ENCODE results near the gene PFDN1.

PFDN1 gene

DNA sequence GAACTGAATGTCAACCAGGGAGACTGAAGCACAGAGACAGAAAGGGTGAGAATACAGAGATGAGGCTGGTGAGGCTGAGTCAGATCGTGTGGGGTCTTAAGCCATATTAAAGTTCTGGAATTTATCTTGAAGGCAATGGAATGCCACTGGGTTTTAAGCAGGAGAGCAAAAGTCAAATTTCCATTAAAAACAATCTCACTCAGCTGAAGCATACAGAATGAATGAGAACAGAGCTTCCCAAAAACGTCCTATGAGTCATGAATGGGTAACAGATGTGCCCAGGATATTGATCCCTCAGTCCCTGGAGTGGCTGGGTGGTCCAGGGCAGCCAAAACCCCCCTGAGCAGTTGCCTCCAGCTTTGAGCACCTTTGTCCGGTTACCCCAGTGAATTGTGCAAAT is 44.9 kb downstream of the PFDN1 start:
- no peak for DNase-seq

DNA sequence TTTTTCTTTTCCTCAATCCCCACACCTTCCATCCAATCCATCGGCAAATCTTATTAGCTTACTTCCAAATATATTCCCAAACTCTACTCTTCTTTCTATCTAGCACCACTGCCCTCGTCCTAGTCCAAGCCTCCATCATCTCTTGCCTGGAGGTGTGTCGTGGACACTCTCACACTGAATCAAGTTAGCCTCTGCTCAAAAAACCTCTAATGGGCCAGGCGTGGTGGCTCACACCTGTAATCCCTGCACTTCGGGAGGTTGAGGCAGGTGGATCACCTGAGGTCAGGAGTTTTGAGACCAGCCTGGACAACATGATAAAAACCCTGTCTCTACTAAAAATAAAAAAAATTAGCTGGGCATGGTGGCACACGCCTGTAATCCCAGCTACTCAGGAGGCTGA is 46.2 kb downstream of the PFDN1 start:
- DNase-seq = no peak

DNA sequence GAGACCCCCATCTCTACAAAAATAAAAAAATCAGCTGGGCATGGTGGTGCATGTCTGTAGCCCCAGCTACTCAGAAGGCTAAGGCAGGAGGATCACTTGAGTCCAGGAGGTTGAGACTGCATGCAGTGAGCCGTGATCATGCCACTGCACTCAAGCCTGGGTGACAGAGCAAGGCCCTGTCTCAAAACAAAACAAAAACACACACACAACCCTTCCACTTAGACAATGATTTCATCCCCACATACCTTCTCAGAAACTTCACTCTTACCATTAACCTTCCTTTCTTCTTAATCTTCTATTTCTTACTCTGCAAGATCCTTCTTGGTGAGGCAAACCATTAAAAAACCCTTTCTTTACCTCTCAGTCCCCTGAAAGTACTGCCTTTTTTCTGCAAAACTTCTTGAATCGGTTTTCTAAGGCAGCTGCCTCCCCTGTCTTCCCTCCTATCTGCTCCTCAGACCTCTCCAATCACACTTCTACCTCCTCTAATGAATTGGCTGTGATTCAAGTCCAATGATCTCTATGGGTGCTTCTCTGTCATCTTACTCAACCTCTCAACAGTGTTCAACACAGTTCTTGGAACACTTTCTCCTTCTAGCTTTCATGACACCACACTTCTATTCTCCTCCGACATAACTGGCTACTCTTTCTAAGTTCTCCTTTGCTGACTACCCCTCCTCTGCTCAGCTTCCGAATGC is 47.3 kb downstream of the PFDN1 start:
- no peak for DNase-seq

- no peak for DNase-seq
Observed at GRCh38 chr5:140253985-140254384, 48.9 kb downstream of the PFDN1 start.

DNA sequence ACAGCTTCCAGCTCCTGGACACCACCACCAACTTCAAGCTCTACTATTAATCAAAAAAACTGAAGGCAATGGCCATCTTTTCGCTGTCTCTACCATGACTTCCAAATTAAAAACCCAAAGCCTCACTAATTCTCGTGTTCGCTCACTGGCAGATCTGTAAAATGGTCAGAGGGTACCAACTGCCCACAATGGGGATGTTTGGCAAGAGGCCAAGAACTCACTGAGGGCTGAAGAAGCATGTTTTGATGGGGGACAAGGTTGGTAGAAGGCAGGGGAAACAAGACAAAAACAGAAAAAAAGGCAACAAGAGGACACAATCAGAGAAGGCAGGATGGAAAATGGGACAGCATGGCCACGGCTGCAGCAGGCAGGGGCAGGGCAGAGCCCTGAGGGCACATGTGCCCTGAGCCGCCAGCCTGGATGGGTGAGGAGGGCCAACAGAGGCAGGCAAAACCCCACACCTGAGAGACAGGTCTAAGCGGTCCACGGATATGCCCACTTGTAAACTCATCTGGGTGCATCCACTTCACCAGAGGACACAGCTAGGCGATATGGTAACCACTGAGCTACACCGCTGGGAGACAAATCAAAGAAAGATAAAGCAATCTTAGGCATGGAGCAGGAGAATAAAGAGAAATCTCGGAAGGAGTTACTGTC is 50.3 kb downstream of the PFDN1 start:
- no peak for DNase-seq

DNA sequence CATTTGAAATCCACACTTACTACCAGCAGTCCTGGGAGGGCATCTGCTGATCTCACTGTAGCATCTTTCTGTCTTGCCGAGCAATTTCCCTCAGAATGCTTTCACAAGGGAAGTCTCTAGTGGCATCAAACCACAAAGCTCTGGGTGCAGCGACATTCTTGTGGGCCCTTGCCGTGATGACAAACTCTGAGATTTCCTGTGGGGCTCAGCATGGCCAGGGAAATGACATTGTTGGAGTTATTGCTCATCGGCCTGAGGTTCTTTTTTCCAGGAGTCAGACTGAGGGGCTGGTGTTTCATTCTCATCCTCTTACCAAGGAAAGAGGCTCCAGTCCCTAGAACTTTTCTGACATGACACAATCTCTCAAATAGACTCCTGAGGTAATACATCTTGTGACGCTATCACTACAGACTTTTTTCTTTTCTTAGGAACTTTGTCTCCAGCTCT is 51.4 kb downstream of the PFDN1 start:
- DNase-seq = peak; percentile 41

DNA sequence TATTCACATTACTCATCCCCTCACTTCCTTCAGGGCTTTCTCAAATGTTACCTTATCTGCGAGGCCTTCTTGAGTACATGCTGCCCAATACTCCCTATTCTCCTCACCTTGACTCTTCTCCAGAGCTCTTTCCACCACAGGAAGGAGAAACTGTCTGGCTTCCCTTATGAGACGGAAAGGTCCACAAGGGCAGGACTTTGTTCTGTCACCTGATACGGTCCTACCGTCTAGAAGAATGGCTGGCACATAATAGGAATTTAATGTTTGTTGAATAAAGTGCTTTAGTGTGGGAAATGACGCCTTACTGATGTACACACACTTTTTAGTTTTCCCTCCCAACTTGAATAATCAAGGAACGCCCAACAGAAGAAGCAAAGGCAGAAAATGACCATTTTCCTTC is 52.5 kb downstream of the PFDN1 start:
- no peak for DNase-seq

DNA sequence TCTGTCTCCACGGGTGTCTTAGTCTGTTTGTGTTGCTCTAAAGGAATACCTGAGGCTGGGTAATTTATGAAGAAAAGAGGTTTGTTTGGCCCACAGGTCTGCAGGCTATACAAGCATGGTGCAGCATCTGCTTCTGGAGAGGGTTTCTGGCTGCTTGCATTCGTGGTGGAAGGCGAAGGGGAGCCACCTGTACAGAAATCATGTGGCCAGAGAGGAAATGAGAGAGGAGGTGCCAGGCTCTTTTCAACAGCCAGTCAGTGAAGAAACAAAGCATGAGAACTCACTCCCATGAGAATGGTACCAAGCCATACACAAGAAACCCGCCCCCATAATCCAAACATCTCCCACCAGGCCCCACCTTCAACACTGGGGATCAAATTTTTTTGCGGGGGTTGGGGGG is 53.4 kb downstream of the PFDN1 start:
- no peak for DNase-seq

- no peak for DNase-seq
Observed at GRCh38 chr5:140248414-140248813, 54.5 kb downstream of the PFDN1 start.

- DNase-seq = no peak
Observed at GRCh38 chr5:140246378-140247122, 56.4 kb downstream of the PFDN1 start.

GRCh38 chr5:140245926-140246325 is 57.0 kb downstream of the PFDN1 start:
- DNase-seq = no peak

GRCh38 chr5:140245341-140245740 is 57.6 kb downstream of the PFDN1 start:
- DNase-seq = no peak

GRCh38 chr5:140244525-140245025 is 58.3 kb downstream of the PFDN1 start:
- DNase-seq = peak; percentile 78

DNA sequence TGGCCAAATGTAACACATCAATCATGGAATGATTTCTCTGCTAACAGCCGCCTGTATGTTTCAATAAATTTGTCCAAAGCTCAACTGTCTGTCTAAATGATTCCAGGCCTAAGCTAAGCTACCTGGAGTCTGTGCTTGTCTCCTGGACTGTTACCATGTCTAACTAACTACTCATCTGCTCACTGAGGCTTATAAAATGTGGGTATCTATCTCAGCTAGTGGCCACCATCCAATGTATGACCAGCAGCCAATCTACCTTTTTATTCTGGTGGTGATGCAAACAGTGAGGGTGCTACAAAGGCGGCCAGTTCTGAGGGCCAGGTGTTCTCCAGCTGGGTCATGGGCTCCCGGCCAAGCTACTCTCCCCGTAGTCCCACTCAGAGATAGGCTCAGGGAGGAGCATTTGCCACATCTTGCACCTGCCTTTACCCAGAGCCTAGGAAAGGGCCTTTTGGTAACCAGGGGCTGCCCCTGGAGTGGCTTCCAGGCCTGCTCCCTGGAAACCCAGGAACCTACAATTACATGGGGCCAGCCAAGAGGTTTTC is 59.1 kb downstream of the PFDN1 start:
- DNase-seq = no peak

DNA sequence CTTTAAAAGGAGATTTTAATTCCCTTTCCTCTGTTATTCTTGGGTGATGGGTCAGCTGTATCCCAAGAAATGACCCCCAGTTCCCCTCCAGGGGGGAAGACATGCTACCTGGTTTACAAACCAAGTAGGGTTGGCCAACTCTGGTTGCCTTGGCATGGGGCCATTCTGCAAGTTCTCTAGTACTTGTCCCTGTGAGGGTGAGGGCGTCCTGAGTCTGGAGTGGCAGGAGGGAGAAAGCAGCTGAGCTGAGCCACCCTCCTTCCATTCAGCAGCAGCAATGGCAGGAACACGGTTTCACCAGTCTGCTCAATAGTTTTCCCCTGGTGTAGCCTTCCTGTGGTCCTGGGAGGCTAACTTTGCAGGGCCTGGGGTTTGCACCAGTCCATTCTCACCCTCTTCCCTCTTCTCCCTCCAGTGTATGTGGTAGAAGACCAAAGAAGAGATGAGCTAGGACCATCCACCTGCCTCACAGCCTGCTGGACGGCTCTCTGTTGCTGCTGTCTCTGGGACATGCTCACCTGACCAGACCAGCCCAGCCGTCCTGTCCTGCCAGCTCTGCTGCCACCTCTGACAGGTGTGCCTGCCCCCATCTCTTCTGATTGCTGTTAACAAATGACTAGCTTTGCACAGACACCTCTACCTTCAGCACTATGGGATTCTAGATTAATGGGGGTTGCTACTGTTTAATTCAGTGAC is 59.9 kb downstream of the PFDN1 start:
- no peak for DNase-seq

GRCh38 chr5:140242099-140242498 is 60.8 kb downstream of the PFDN1 start:
- DNase-seq = no peak

DNA sequence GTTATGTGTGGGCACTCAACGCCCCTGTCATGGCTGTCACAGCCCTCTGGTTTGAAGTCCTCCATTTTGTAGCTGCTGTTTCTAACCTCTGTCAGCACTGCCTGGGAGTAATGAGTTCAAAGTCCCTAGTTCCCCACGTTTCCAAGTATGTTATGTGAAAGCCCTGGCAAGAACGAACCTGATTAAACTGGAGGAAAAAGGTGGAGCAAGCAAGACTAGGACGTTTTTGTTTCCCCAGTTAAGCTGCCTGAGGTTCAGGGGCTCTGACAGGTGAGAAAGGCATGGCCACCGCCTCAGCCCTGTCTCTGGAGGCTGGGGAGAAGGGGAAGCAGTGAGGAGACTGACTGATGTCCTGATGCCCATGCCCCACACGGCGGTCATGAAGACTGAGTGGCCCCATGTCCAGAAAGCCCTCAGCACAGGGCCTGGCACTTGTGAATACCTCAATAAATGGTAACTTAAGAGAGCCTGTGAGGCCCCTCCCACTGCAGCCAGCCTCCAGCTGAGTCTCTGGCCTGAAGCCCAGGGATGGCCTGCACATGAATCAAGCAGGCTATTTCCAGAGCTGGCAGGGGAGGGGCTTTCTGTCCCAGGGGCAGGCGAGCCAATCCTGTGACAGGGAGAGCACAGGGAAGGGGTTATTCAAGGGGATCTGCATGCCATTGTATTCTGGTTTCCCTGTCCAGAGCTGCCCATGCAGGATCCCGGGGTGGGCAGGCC is 61.8 kb downstream of the PFDN1 start:
- DNase-seq = no peak

DNA sequence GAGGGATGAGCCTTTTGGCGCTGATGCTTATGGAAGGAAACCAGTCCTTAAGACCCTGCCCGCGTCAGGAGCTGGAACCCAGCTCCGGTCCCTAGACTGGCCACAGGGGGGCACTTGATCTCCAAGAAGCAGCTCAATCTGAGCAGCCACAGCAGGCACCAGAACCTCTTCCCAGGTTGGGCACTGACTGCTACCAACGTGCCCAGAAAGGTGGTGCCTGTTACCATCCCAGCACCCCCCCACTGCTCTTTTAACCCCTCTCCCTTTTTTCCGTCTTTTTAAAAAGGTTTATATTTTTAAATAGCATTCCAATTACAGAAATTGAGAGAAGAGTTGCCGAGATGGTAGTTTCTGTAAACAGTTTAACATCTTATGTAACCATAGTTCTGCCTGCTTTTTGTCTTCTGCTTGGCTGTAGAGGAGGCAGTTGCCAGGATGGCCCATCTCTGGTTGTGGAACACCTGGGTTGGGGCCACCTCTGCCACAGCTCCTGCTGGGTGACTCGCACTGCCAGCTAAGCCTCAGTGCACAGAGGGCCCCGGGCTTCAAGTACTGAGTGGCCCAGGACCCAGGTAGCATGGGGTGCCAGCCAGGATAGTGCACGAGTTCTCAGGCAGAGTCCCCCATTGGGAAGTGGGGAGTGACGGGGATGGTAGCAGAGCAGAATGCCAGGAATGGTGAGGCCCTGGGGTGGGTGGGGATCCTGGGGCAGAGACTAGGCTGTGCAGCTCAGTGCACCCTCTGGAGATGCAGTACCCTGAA is 62.8 kb downstream of the PFDN1 start:
- DNase-seq = peak; percentile 57

DNA sequence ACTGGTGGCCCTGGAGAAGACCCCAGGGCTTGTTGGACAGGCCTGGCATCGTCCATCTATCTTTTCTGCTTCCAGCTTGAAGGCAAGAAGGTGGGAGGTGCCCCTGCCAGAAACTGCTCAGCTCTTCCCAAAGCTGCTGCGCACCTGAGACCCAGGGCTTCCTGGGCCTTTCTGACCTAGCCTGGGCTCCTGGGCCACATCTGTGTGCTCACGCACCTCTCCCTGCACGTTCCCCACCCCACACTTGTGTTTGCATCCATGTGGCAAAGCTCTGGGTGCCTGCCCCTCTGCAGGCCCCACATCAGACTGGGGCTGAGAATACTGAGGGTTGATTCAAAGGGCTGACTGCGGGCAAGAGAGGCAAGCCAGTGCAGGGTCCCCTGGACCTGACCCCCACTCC is 63.4 kb downstream of the PFDN1 start:
- no peak for DNase-seq

DNA sequence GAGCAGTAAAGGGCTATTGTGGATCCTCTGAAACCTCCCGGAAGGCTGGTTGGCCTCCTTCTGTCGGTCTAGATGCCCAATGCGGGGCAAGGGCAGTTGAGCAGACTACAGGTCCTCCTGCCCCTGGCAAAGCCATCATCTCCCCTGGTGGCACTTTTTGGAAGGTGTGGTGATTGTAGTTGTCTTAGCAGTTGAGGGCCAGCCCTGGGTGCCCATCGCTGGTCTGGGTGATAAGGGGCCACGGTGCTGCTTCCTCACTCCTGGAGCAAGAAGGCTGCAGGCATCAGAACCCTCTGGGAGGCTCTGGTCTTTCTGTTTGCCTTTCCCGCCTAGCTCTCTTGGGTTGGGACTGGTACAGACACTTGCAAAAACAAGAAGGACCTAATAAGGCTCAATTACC is 64.1 kb downstream of the PFDN1 start:
- no peak for DNase-seq

DNA sequence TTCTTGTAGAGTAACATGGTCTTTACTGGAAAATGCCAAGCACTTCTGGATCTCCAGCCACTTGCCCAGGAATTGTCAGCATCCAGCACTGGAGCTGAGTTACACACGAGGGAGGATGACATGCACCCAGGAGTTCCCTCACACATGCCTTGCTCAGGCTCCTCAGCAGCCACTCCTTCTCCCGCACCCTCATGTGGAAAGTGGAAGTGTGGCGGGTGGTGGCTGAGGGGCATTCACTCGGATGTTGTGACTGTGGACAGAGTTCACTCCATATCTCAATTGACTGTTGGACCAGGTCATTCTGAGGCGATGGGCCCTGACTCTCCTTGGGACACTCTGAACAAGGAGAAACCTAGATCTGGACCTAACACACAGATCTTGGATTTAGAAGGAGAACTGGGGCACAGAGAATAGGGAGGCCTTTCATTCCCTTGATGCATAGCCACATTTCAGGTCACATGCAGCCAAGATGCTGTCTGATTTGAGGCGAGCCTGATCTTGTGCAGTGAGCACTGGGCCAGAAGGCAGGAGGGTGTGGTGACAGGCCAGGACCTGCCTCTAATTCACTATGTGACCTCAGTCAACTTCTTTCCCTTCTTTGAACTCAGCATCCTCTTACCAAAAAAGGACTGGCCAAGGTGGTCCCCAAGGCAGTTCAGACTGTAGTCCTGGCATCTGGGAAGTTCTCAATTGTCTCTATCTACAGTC is 65.9 kb downstream of the PFDN1 start:
- no peak for DNase-seq

All from activated CD4-positive, CD25-positive, alpha-beta regulatory T cell treated with anti-CD3 and anti-CD28 coated beads, Interleukin-2, amount 50 U/mL, for 72 hours (primary cell).